Fibroblast of skin of abdomen (primary cell): ENCODE measurements around the gene LACTB.
"Not testable (repeated sequence)": the region's sequence is repeated elsewhere in the genome, so short reads cannot be mapped to it uniquely, and the experiment has no call there.

Source experiments
- DNase-seq: peaks from one replicate; pipeline ENCODE4 v3.0.0-alpha.2; 2013

The LACTB gene

DNA sequence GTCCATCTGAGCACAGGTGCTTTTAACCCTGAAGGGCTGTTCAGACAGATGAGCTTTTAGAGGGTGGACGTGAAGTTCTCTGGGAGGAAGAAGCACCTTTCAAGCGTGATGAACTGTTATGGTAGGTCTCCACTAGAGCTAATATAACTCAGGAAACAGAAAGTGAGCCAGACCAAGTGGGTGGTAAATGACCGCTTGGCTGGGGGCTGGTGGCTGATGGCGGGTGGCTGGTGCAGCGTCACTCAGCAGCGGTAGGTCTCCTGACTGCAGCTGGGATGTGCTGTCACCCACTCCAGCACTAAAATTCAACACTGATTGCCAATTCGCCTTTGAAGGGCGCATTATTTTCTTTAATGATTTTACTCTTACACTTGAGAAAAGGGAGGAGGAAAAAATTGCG lies 31.2 kb upstream of the LACTB start:
- no peak for DNase-seq

DNA sequence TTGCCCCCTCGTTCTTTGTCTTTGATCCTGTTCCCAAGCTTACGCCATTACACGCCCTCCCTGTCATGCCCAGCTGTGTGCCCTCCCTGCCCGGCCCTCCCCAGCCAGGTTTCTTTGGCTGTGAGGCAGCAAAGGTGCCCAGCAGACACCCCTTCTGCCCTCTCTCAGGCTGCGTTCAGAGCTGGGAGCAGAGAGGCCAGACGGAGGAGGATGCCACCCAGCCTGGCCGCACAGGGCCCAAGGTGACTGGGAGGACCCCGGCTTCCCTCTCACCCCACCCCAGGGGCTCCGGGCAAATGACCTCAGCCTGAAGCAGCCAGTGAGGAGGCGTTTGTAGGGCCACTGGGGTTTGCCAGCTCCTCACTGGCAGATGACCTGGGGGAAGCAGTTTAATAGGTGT lies 30.8 kb upstream of the LACTB start:
- DNase-seq: no peak

DNA sequence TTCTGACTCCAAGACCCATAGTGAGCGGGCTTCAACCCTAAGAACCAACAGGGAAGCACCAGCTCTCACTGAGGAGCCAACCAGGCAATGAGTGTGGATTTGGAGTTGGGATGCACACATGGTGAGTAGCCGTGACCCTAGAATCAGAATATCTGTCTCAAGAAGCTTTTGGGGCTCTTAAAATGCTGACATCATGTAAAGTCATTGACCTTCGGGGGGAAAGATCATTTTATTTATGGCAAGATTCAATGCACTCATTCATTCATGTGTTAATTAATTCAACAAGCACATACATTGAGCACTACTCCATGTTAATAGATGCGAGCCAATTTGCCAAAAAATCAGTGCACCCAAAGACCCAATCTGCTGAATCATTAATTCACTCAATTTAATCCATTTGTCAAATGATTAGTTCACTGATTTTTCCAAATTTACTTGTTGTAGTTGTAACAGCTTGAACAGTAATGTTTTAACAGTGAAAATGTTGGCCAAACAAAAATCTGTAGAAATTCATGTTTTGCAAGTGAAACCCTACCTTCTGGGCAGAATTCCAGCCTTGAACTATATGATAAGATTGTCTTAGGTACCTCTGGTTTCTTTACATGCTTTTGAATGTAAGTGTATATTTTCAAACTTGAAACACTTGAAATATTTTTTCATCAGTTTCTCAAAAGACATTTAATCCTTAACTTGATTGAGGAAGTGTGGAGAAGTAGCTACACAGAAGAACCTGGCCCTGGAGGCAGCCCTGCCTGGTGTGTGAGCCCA lies 29.8 kb upstream of the LACTB start:
- no peak for DNase-seq

DNA sequence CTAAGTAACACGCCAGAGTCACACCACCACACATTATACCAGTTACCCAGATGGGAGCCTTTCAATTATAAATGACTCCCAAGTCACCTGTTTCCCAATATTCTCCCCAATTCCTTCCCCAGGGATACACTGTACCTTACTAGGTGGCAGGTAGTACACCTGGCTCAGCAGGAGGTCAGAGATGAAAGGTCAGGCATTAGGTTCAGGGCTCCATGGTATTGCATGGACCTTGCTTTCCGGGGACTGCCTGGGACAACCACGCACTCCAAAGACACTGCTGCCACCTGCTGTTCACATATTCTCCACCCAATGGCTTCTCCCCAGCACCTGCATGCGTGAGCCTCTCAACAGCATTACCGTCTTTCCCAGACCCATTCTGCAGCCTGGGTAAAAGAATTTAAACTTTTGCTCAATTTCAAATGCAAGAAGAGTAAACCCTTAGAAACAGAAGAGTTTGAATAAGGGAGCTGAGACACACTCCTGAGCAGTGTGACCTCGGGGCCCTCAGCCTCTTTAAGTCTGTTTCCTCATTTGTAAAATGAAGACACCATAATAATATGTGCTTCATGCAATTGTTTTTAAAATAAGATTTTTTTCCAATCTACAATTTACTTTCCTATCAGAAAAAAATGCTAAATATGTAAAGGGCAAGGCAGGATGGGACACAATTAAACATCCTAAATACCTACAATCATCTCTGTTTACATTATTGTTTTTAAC lies 28.0 kb upstream of the LACTB start:
- DNase-seq: peak; percentile 72

DNA sequence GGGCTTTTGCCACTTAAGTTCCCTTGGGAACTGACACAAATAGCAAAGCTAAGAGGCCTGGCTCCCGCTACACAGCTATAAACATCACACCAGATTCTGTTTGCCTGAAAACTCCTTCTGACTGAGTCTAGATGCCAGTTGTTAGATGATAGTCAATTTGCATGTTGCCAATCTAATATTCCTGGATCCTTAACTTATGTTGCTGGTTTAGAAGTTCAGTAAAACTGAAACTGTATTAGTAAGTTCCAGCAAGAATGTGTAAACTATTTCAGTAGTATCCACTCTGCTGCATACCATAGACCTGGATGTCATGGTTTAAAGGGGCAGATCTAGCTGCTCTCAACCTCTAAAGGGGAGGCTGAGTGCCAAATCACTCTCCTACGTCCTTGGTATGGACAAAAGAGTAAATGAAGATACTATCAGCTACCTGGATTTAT lies 27.1 kb upstream of the LACTB start:
- peak; percentile 75 for DNase-seq

DNA sequence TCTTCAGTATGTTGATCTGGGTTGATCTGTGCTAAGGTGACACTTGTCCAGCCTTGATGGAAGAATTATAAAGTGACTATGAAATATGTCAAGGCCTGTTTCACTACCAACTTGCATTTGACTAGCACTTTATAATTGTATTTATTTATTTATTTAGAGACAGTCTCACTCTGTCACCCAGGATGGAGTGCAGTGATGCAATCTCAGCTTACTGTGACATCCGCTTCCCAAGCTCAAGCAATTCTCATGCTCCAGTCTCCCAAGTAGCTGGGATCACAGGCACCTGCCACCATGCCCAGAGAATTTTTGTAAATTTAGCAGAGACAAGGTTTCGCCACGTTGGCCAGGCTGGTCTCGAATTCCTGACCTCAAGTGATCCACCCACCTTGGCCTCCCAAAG lies 25.5 kb upstream of the LACTB start:
- DNase-seq: no peak

DNA sequence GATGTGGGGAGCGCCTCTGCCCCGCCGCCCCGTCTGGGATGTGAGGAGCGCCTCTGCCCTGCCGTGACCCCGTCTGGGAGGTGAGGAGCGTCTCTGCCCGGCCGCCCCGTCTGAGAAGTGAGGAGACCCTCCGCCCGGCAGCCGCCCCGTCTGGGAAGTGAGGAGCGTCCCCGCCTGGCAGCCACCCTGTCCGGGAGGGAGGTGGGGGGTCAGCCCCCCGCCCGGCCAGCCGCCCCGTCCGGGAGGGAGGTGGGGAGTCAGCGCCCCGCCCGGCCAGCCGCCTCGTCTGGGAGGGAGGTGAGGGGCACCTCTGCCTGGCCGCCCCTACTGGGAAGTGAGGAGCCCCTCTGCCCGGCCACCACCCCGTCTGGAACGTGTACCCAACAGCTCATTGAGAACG lies 22.8 kb upstream of the LACTB start:
- not testable (repeated sequence) for DNase-seq

DNA sequence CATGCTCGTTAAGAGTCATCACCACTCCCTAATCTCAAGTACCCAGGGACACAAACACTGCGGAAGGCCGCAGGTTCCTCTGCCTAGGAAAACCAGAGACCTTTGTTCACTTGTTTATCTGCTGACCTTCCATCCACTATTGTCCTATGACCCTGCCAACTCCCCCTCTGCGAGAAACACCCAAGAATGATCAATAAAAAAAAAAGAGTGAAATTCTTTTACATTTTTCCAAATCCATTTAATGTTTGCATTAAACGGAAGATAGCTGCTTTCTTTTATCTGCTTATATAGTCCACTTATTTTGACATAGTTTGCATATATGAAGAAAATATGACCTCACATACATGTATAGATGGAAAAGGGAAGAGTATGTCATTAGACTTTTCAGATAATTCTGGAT lies 22.1 kb upstream of the LACTB start:
- not testable (repeated sequence) for DNase-seq

DNA sequence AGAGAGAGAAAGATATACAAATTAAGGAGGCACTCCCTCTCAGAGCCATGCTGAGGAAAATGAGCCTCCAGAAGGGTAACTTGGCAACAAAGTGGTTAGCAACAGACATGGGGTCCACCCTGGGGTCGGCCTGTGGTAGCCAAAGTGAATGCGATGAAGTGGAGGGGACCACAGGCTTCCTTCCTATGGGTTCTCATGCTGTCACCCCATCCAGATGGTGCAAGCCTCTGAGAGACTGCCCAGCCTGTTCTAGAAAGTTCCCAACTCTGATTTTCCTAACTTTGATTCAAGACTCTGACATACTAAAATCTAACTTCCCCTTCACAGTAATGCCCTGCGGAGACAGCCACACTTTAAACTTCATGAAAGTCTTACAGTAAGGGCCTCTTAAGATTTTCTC lies 18.2 kb upstream of the LACTB start:
- no peak for DNase-seq

DNA sequence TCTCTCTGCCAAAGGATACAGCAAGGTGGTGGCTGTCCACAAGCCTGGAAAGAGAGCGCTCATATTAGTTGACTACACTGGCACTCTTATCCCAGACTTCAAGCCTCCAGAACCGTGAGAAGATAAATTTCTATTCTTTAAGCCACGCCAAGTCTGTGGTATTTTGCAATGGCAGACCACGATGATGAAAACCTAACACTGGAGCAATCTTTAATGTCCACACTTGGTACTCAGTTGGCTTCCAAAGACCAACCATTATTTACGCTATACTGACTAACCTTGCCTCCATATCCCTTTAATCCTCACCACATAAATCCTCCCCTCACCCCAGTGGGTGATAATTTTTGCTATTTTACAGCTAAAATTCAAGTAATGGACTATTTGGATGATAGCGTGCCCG lies 16.9 kb upstream of the LACTB start:
- DNase-seq: peak; percentile 79

DNA sequence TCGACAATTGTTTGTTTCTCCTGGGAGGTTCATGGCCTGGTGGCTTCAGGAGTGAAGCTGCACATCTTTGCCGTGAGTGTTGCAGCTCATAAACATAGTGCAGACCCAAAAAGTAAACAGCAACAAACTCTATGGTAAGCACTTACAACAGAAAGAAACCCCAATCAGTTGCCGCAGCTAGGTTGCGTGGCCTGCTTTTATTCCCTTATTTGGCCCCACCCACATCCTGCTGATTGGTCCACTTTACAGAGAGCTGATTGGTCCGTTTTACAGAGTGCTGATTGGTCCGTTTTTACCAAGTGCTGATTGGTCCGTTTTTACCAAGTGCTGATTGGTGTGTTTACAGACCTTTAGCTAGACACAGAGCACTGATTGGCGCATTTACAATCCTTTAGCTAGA lies 16.3 kb upstream of the LACTB start:
- not testable (repeated sequence) for DNase-seq

DNA sequence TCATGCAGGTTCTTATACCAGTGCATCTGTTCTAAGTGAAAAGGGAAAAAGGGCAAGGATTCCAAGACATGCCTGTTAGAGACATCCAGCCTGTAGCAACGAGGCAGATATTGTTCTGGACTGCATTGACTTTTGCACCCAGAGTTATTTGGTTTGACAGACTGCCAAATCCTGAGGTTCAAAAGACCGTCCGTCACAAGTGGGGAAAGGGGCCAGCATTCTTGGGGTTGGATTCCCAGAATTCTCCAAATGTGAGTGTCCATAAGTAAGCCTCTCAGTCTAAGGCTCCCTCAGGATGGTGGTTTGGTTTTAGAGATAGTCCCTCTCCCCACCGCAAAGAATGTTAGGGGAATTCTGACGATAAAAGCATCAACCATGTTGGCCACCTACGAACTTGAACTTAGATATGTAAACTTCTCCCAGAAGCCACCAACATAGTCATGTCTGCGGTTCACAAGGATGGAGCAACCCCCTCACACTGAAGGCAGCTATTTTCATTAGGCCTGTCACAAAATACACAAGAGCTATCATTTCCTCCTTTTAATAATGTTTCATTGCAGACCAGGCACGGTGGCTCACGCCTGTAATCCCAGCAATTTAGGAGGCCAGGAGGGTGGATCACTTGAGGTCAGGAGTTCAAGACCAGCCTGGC lies 13.6 kb upstream of the LACTB start:
- peak; percentile 100 for DNase-seq

DNA sequence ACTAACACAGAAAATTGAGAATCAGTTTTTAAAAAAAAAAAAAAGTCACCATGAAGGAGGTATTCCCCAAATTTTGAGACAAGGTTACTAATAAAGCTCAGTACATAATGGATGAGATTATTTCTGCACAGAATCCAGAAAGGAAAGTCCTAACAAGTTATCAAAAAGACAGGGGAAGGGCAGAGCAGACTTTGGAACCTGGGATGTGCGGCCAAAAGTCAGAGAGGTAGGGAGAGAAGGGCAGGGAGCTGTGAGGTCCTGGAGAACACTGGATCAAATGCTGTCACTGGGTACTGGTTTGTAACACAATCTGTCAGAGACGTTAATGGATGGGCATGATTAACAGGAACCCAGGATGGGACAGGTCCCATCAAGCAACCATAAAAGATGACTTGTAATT lies 12.2 kb upstream of the LACTB start:
- no peak for DNase-seq

DNA sequence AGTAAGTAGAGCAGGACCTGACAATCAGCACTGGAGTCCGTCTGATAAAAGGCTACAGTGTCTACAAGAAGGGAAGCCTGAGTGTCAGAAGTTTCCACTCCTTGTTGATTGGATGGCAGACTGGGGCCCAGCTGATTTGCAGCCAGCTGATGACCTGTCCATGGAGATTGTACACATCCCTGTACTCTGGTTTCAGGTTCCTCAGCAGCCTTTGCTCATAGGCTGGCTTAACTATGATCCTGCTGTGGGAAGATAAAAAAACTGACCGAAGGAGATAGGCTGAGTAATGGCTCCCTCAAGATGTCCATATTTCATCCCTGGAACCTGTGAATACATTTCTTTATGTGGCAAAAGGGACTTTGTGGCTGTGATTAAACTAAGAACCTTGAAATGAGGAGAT lies 11.7 kb upstream of the LACTB start:
- DNase-seq: no peak

DNA sequence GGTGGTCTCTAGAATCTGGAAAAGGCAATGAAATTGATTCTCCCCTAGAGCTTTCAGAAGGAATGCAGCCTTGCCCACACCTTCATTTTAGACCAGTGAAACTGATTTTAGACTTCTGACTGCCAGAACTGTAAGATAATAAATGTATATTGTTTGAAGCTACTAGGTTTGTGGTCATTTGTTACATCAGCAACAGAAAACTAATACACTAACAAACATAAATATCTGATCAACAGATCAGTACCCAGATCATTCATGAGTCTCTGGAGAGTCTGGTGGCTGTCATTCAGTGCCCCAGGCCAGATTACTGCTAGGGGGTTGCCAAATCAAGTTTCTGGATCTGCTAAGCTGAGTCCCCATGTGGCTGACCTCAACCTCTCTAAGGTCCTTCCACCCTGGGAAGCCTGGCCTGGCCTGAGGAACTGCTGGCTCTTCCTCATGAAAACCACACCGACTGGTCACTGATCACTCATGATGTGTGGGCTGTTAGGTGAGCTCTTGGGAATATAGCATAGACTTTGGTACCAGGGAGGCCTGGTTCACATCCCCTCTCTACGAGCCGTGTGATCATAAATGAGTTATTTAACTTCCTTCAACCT lies 11.1 kb upstream of the LACTB start:
- DNase-seq: no peak

DNA sequence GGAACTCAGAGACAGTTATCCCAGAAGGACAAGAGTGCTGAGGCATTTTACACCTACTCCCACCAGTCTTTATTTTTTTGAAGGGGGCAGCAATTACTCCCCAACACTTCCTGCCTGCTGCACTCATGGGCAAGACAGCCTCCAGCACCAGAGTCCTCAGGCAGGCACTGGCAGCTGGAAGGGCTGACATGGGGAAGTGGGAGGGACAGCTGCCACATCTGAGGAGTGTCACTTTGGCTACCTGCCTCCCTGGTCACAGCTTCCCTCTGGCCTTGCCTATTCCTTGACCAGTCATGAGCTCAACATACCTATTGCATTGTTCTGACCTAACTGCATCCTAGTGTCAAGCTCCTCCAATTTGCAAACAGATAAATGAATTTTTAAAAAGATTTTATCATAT lies 10.2 kb upstream of the LACTB start:
- DNase-seq: no peak

DNA sequence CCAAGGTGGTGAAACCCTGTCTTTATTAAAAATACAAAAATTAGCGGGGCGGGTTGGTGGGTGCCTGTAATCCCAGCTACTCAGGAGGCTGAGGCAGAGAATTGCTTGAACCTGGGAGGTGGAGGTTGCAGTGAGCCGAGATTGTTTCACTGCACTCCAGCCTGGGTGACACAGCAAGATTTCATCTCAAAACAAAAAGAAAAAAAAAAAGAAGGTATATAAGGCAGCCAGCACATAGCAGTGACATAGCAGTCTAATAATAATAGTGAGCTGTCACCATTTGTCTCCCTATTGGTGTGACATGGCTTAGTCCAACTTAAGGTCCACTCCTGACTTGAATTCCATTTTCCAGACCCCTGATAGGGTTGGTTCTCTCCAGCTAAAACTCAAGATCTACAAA lies 8.8 kb upstream of the LACTB start:
- no peak for DNase-seq

DNA sequence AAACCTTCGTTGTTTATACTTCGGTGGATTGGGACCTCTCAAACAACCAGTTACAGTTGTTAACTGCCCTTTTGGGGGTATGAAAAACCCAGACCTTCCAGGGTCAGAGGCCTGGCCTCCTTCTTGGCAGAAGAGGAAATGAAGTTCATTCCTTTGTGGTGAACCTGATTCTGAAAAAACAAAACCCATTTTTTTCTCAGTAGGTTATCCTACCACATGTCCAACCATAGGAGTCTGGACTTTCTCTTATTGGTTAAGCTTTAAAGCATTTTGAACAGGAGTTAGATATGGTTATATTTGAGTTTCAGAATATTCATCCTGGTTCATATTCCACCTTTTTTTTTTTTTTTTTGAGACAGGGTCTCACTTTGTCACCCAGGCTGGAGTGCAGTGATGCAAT lies 7.2 kb upstream of the LACTB start:
- no peak for DNase-seq

DNA sequence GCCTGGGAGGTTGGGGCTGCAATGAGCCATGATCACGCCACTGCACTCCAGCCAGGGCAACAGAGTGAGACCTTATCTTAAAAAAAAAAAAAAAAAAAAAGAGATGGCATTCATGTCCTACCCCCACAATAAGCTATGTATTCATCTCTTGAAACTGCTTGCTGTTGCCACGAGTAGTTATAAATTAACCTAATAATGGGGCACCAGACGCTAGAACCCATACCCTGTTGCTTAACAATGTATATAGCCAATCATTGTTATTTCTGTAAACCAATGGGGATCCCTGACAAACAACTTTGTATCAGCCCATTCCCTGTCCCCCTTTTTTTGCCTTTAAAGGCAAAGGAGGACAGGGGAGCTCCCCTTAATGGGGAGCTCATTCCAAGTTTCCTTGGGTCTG lies 2.8 kb upstream of the LACTB start:
- no peak for DNase-seq

DNA sequence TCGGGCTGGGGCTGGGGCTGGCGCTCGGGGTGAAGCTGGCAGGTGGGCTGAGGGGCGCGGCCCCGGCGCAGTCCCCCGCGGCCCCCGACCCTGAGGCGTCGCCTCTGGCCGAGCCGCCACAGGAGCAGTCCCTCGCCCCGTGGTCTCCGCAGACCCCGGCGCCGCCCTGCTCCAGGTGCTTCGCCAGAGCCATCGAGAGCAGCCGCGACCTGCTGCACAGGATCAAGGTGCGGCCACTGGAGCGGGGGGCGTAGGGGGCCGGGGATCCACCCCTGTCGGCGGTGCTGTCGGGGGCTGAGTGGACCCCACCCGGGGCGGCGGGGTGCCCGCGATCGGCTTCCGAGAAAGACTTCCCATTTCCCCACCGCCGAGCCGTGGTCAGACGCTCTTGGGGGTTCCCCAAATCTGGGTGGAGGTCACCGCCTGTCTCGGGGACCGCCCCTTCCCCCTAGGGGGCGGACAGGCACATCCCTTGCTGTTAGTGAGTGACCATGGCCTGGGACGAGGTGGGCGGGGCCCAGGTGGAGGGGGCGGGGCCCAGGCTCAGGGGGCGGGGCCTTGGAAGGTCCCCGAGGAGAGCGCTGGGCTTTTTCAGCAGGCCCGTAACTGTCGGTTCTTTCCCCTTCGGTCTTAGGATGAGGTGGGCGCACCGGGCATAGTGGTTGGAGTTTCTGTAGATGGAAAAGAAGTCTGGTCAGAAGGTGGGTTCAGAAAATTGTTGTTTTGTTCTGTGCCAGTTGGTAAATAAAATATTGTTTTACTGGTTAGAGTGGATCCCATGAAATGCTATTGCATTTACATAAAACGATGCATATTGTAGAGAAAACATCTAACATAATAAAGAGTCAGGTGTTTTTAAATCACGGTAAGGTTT lies 578 bp downstream of the LACTB start:
- peak; percentile 65 for DNase-seq

DNA sequence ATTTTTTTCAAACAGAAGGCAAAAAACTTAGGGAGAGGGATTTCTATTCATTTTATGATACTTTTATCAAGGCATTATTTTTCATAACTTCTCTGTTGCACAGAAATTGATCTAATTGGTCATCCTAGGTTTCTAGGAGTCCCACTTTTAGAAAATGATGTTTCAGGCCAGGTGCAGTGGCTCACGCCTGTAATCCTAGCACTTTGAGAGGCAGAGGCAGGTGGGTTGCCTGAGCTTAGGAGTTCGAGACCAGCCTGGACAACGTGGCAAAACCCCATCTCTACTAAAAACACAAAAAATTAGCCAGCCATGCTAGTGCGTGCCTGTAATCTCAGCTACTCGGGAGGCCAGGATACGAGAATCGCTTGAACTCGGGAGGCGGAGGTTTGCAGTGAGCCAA lies 2.8 kb downstream of the LACTB start:
- DNase-seq: no peak

DNA sequence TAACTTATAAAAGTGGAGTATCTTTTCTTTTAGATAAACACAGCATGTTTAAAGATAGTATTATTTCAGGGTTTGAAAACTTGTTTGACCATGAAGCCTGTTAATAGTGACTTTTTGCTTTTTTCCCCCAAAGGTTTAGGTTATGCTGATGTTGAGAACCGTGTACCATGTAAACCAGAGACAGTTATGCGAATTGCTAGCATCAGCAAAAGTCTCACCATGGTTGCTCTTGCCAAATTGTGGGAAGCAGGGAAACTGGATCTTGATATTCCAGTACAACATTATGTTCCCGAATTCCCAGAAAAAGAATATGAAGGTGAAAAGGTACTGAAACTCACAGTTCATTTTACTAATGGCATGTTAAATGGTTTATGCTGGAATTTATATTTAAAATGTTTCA lies 5.1 kb downstream of the LACTB start:
- no peak for DNase-seq
